Dermis blood vessel endothelial cell (primary cell): ENCODE data around the gene RAPGEF1. TPM values are rescaled to one million over a fixed set of nuclear protein-coding genes. Genes with fewer than 3 reads are reported as not detected.

ENCODE experiments used
- DNase-seq: peaks from one replicate; pipeline ENCODE4 v3.0.0; 2010
- total RNA-seq: library from RNA; depleted of rRNA; stranded (reverse); fragments of >200 nt; gene quantifications from 2 replicates; pipeline ENCODE4 v1.2.3, GENCODE V29; 2014

RAPGEF1 gene
- total RNA-seq, 1 donor from 2014 or later: 56.2 TPM

DNA sequence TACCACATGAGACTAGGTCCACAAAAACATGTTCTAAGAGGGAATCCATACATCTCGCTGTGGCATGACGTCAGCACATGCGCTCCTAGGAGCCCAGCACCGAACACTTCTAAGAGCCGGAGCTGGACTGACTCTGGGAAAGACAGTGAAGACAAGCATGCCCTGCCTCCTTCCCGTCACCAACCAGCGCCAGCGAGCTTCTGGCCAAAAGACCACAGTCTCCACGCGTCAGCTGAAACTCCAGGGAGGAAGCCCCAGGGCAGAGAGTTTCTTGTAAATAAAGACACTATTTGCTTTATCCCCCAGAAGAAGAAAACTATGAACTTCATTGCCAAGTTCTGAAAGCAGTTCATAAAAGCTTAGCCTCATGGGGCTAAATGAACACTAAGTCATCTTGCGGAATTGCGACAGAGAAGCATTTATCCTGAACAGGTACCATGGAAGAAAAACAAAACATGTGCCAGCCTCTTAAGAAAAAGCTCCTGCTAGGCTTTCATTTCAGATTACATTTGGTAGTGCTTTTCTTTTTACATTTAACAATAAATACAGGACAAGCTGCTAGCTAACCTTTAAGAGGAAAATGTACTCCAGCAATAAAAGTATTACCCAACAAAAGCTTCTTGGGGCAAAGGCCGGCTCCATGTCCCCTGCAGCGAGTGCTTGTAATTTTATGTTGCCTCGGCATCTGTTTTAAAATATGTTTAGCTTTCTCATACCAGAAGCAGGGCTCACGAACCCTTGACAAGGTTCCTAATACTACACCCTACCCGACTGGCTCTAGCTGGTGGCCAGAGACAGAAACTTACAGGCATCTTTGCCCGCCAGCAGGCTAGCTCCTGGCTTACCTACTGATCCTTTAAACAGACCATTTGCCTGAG is 98.0 kb downstream of the RAPGEF1 start:
- DNase-seq: no peak

DNA sequence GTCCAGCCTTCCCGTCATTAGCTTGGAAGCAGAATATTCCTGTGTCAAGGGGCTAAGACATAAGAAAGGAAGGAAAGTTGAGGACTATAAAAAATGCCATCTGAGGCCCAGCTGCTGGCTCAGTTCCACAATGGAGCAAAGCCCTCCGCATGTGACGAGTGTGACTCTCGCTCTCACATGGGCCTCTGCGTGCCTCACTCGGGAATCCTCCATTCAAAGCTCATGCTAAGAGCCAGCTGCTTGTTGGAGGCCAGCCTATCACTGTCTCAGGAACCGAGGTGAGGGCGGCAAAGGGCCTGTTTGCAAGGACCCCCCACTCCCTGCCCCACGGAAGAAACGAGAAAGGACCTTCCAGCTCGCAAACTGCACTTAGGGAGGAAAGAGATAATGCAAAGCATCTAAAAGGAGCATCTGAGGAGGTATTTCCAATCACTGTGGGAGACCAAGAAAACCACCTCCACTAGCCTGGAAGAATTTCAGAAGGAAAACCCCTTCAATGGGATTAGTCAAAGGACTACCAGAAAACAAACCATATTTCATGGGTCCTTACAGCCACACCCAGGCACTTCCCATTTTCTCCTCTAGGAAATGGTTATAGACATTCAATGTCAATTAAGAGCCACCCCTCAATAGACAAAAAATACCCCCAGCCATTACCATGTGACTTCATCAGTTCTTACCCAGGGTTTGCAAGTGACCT is 99.3 kb downstream of the RAPGEF1 start:
- DNase-seq: no peak

DNA sequence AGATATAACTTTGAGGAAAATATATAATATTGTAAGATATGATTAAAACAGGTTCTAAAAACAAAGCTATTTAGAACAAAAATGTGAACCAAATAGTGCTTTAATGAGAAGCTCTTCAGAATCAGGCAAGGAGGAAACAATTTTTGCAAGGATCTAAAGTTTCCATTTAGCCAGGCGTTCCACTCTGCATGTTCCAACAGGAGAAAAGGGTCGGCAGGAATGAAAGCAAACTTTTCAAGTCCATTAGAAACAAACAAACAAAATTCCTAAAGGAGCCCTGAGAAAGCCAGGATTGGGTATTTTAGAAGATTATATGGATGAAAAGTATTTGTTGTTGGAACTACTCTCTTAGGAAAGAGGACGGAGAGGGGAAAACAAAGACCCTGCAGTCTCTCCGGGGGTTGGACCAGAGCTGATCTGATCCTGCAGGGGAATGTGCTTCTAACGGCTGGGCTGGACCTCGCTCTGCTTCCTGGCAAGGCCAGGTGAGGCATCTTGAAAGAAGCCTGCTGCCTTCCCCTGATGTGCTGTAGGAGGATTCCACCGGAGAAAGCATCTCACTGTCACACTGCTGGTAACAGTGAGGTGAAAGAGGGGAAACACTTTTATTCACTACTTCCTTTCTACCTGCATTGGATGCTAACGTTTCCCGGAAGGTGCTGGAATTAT is 100.0 kb downstream of the RAPGEF1 start:
- no peak for DNase-seq

DNA sequence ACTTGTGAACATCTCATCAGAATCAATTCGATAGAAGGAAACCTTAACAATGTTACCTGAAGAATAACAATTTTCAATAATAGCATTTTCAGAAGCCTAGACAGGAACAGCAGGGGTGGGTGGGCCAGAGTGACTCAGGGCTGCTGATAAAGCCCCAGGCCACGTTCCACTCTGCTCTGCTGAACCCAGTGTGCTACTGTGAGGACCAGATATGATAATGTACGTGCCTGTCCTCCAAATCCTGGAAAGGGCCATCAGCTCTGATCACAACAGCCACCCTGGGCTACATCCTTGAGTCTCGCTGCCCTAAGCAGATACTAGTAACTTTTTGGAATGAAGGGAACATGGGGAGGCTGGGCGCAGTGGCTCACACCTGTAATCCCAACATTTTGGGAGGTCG is 103.3 kb downstream of the RAPGEF1 start:
- peak; percentile 30 for DNase-seq

DNA sequence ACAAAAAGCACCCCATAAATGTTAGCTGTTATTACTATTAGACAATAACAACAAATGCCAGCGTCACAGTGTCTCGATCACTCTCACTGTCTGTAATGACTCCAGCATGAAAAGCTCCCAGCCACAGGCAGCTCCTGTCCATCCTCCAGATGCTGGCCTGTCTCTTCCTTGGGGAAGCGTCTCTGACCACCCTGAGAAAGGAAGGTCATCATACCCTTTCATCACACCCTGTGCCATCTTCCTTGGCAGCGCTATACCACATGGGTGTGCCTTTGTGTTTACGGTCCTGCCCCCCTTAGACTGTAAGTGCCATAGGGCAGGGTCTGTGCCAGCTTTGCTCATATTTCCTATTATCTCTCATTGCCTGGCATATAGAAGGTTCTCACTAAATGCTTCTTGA is 104.0 kb downstream of the RAPGEF1 start:
- peak; percentile 25 for DNase-seq

DNA sequence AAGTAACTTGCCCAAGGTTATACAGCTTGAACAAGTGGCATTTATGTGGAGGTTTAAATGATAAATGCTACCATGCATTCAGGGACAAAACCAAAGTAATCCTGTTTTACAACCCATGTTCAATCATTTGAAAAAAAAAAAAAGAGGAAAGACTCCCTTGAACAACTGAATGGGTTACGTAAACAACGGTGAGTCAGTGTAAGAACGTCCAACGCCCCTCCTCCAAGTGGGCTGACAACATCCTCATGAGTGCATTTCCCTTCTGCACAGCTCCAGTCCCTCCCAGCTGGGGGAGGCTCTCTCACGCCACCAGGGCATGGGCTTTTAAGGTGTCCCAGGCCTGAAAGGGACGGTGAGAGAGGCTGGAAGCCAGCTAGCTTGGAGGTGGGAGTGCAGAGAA is 104.6 kb downstream of the RAPGEF1 start:
- peak; percentile 99 for DNase-seq

DNA sequence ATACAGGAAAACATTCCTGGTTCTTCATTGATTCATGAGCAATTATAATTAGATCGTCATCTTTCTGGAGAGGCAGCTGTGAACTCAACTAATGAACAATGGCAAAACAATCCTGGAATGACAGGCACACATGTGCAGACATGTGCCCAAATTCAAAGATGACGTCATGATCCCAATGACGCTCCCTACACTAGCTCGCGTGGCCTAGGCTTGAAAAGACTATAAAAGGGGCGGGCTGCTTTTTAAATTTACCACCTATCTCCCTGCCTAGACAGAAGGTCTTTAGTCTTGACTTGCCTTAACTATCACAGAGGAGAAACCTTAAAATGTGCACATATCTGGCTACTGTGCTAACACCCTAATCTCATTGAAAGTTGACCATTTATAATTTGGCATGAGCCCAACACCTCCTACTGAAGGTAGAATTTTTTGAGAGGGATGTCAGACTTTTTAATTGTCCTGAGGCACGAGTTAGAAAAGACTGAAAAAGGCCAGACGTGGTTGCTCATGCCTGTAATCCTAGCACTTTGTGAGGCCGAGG is 106.3 kb downstream of the RAPGEF1 start:
- peak; percentile 26 for DNase-seq

DNA sequence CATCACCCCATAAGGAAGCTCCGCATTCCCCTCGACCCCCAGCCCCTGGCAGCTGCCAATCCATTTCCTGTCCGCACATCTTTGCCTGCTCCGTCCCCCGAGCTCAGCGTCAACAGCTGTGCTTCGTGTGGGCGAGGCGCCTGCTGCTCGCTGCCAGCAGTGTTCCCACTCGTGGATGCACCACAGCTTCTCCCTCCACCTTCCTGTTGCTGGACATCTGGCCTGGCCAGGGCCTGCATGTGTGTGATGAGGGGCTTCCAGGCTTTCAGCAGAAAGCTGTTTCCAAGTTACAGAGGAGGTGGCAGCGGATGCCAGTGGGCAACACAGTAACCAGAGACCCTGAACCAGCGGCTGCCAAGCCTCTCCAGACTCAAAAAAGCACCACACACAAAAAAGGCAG is 108.6 kb downstream of the RAPGEF1 start:
- DNase-seq: no peak

DNA sequence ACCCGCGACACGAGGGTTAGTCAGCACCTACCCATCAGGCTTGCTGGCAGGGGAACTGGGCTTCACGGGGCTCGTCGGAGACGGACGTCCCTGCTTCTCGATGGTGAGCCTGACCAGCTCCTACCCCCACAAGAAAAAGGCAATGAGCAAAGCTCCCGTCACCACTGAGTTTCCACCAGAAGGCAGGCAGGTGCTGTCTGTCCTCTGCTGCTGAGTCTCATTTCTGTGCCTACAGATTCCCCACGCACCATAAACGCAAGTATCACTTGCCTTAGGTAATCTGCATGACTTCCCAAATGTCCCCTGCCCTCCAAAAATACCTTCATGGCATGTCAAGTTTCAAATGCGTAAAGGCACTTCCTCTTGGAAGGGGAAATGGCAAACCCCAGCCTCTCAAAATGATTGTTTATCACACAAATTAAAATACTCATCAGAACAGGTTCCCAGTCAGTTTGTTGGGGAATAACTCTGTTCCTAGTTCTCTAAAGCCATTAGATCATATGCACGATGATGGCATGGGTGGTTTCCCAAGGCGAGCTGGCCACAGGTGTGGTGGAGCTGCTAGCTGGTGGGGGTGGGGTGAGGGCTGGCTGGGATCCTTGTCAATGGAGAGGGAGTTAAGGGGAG is 109.6 kb downstream of the RAPGEF1 start:
- no peak for DNase-seq

DNA sequence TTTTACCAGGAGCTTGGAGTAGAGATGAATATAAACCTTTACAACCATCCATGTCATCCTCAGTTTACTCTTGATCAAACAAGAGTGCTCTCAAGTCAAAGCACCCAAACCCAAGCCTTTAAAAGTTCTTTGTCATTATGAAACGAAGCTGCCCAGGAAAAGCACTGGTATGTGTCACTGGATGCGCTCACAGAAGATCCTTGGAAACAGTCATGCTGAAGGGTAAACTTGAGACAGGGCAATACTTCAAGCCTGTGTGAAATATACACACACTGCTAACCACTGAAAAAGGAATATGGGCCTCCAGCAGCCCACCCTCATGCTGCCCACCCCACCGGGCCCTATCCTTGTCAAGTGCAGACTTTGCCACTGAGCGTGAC is 110.1 kb downstream of the RAPGEF1 start:
- DNase-seq: no peak

DNA sequence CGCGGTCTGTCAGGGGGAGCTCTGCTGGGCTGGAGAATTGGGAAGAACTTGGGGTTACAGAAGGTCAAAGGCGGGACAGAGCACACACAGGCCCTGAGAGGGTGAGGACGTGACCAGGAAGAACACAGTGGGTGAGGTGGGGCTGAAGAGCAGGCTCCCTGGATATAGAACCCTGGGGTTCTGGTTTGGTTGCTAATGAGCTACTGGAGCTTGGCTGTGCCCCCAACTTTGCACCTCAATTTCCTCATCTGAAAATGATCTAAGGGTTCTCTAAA is 110.7 kb downstream of the RAPGEF1 start:
- no peak for DNase-seq

DNA sequence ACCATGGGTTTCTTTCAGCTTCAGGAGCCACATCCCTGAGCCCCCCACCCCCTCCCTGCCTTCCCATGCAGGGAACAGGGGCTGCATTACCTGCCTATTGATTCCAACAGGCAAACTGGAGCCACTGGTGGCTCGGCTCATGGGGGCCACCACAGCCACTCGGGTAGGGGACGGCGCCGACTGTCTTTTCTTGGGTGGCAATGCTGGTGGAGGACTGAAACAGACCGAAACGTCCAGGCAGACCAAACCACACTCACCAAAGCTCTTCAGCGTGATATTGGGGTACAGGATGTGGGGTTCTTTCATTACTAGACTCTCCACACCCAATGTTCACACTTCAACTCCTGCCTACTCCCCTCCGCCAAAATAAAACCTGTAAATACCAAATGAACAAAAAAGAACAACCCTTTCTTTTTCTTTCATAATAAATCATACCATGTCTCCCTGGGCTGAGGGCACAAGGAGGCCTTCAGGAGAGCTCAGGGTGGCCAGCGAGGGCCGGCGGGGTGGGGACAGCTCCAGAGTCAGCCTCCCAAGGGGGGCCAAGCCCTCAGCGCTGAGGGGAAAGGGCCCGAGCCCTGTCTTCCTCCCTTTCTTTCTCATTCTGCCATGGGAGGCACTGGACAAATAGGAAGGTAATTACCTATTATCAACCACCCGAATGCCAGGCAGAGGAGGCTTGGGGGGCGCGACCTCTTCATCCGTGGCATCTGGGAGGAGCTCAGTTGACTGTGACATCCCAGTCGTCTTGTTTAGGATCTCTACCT is 111.2 kb downstream of the RAPGEF1 start:
- no peak for DNase-seq

DNA sequence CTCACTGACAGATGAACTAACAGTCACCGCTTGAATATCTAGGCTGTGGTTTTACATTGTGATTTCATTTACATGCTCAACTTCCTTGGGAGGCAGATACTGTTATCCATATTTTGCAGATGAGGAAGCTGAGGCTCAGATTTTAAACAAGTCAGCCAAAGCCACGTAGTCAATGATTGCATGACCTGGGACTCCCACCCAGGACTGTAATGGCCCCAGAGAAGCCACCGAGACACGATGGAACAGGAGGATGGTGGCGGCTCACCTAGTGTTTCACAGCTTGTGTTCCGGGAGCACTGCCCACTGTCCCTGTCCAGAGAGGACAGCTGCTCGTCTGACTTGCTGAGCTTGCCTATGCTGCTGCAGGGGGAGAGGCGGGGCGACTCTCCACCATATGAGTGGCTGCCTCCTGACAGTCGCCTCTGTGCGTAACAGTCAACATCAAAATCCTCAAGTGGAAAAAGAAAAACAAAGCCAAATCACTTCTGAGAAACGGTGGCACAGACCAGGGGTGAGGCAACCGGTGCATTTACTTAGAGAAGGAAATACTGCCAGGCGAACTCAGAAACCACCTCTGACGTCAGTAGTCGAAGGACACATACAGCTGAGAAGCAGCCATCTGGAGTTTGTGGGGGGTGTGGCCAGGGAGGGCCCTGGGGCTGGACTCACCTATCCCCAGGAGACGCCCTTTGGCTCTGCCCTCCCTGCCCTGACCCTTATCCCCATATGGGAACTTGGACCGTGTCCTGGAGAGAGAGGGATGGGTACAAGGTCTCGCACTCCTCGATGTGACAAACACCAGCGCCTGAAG is 112.0 kb downstream of the RAPGEF1 start:
- DNase-seq: no peak

DNA sequence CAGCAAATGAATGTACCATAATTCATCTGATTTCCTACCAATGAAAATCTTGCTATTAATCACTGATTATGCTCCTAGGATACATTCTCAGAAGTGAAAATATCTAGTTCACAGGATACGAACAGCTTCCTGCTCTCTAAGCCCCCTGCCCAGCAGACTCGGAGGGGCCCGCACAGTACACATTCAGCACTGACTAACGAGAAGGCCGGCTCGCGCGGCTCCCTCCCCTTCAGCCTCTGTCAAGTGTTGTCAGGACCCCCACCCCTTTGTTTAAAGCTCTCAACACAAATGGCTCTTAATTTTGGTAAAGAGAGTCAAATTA is 112.6 kb downstream of the RAPGEF1 start:
- no peak for DNase-seq

DNA sequence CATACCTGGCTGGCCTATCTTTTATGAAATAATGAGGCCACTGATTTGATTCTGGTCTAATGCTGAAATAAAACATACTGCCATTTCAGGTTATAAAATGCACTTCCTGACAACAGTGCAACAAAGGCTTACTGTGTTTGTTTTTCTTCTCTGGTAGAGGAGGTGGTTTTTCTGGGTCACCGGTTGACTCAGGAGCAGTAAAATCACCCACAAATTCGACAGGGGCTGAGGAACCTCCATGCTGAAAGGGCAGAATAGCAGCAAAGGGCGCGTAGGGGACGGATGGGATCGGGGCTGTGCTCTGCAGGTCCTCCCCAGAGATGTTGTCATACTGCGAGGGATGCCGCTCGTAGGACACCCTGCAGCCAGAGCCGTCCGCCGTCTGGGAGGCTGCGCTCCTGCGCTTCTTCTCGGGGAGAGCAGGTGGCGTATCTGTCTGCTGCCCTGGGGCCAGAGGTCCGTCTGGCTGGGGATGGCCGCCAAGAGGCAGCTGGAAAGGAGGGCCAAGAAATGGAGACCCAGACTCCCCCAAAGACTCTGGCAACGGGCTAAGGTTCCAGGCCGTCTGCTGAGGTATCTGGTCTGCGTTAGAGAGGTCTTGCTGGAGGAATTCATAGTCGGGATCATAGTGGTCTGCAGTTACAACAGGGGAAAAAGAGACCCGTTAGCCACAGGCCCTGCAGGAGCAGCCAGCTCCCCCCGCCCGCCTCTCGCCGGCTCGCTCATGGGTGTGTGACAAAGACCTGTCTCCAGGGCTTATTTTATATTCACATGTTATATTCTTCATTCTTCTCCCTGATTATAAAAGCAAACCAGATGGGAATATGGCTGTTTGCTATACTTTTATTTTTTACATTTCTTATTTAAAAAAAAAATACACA is 113.8 kb downstream of the RAPGEF1 start:
- DNase-seq: no peak

DNA sequence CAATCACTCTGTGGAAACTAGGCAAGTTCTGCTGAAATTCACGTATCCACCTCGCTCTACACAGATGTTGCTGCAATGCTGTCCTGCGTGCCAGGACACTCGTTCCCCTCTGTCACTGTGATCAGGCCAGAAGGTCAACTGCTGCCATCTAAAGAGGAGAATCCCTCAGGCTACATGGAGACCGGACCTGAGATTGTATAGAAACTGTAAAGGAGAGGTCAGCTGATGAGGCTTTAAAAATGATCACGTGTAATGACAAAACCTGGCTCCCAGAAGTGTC is 114.4 kb downstream of the RAPGEF1 start:
- no peak for DNase-seq

DNA sequence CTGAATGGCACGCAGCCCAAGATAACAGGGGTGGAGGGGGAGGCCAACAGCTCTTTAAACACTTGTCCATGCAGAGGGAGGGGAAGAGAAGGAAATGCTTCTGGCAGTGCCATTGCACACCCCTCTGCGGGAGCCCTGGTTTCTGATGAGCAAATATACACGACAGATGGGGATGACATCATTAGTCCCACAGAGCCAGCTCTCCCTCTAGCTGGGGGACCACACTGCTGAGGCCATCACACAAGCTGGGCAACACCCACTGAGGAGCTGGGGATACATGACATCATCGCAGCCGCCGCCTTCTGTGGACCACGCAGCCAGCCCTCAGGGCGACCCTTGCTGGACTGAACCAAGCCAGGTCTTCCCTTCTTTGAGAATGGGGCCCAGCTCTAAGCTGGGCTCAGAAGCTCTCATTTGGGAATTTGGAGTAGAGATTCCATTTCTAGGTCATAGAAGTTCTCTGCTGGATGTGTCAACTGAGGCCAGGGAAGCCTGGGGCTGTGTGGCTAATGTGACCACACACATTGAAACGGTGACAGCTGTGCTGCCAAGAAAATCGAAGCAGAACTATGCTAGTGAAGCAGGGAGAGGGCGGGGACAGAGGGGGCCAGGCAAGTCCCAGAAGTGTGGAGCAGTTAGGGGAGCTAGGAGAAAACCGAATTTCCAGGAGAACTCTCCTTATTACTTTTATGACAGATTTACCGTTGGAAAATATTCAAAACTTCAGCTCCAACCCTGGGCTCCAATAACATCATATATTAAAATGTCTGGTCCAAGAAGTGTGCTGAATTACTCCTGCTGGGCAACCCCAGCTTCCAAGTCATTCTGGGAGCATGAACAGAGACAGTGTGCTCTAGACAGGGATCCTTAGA is 115.0 kb downstream of the RAPGEF1 start:
- no peak for DNase-seq

DNA sequence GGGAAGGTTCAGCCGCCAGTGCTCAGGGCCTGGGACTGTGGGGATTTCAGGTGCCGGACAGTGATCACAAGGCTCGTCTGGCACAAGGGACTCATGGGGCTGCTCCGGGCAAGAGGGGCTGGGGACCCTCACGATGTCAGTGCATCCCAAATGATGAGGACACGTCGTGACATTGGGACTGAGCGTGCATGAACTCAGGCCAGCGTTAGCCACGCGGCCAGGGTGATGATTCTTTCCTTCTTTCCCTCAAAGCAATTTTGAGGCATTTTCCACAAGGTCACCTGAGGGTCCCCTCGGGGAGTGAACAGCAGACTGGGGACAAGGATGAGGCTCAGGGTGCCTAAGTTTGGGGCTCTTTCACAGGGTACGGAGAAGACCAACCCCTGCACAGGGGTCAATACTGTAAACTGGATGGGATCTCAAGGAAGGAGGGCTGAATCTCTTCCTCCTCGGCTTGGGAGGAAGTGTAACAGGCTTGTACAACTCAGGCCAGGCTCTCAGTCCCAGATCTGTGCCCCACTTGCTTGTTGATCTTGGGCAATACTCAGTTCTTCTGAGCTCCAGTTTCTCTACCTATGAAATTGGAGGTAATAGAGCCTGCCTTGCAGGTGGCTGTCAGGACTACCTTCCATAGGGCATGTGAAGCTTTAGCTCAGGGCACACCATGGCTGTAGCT is 116.1 kb downstream of the RAPGEF1 start:
- no peak for DNase-seq

DNA sequence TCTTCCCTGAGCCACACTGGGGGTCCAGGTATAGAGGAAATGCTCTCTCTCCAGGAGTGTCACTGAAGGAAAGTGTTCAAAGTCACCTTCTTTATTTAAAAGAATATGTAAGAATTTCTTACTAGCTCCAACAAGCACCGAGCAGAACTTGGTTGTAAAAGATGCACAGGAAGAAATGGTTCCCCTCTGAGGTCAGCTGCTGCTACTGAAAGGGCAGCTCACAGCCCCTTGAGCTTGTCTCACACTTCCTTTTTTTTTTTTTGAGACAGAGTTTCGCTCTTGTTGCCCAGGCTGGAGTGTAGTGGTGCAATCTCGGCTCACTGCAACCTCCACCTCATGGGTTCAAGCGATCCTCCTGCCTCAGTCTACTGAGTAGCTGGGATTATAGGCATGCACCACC is 117.4 kb downstream of the RAPGEF1 start:
- no peak for DNase-seq
